ENCODE data around the gene TTLL11. TPM values are rescaled to one million over a fixed set of nuclear protein-coding genes. Genes with fewer than 3 reads are reported as not detected.

Gene TTLL11
- total and polyA plus RNA-seq, 4 donors, result 3.6 to 7.8 (median 5.9) TPM

DNA sequence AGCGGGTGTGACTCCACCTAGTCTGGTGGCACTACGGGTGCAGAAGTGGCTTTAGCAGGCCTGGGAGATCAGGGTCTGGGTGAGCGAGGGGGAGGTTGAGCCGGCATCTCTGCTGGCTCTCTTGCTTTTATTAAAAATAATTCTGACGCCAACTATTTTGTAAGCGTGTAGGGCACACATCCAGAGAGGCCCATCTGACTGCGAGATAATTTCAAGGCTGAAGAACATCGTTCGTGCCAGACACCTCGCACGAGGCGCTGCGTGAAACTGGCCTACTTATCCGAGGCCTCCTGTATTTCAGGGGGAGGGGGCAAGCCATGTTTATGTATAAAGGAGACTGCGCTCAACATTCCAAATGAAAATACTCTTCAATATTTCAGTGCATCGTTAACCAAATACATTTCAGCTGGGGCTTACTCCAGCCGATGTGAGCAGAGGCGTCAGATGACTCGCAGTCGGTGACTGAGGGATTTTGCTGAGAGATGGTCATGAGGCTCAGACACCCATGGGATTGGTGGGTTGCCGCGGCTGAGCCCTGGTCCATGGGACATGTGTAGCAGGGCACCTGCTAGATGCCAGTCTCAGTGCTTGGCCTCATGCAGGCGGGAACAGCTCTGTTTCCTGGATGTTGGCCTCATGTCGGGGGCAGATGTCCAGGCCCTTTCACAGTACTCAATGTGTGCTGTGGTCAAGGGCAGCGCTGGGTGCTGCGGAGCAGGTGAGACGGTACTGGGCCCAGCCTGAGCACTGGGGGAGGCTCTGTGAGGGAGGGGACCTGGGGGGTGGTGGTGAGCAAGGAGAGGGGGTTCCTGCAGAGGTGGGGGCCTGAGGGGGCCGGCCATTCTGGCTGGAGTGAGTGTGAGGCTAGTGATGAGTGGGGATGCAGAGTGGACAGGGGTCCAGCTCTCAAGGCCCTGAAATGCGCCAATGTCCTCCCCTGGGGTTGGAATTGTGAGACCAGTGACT lies 240.2 kb downstream of the TTLL11 start:
- ATAC-seq (ENCODE audit: insufficient read depth, low FRiP score) (no peak), DNase-seq (peak; percentile 84 to 95 (median 91))
- no peak overlapping the region for H3K27ac ChIP-seq (ENCODE audit: low read depth in 1 of 2, low read length in 1 of 2)
- H3K27me3 ChIP-seq (ENCODE audit: control insufficient read depth in 3 of 3, insufficient read depth in 3 of 3, low read length in 2 of 3), result no peaks in the 10 kb centered on the region
- peaks cover 0 to 1% (median 0%) of the 10 kb centered on the region in 4 donors for H3K36me3 ChIP-seq (ENCODE audit: control insufficient read depth in 4 of 4, insufficient read depth in 4 of 4, low read length in 4 of 4)
- H3K4me3 ChIP-seq, result no peak overlapping the region
- TF ChIP-seq, protein P1, sequence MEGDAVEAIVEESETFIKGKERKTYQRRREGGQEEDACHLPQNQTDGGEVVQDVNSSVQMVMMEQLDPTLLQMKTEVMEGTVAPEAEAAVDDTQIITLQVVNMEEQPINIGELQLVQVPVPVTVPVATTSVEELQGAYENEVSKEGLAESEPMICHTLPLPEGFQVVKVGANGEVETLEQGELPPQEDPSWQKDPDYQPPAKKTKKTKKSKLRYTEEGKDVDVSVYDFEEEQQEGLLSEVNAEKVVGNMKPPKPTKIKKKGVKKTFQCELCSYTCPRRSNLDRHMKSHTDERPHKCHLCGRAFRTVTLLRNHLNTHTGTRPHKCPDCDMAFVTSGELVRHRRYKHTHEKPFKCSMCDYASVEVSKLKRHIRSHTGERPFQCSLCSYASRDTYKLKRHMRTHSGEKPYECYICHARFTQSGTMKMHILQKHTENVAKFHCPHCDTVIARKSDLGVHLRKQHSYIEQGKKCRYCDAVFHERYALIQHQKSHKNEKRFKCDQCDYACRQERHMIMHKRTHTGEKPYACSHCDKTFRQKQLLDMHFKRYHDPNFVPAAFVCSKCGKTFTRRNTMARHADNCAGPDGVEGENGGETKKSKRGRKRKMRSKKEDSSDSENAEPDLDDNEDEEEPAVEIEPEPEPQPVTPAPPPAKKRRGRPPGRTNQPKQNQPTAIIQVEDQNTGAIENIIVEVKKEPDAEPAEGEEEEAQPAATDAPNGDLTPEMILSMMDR (IDR thresholded peaks at IDR 0.05; ENCODE audit: control extremely low read depth, extremely low read depth), result no peak
- H3K4me1 ChIP-seq (ENCODE audit: control insufficient read depth in 5 of 5, insufficient read depth in 5 of 5, low read length in 5 of 5), result peaks cover 0 to 35% (median 10%) of the 10 kb centered on the region in 5 donors
- H3K9ac ChIP-seq (ENCODE audit: insufficient read depth in 1 of 2, low read length in 2 of 2), result no peak overlapping the region
- H3K9me3 ChIP-seq (ENCODE audit: control insufficient read depth in 4 of 4, insufficient read depth in 3 of 4, low read length in 3 of 4), result peaks cover 0 to 3% (median 1%) of the 10 kb centered on the region in 4 donors
- 85 to 89% methylated on average over 29 of the region's 29 CpGs for WGBS, 2 donors

DNA sequence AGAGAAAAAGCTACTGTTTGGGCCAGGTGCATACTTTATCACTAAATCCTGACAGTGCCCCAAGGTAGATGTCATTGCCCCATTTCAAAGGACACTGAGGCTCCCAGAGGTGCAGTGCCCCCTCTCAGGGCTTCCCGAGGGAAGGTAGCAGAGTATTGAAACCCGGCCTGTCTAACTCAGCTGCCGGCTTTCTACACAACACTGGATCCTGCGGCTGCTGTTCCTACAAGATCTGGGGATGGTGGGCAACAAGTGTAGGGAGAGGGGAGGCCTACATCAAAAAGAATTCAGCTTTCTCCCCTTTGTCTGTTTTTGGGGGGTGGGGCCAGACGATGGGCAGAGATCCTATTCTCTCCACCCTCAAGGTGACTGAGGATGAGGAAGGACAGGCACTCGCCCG lies 240.9 kb downstream of the TTLL11 start:
- peak overlapping the region in 1 of 2 donors; percentile 16 for H3K27ac ChIP-seq (ENCODE audit: low read depth in 1 of 2, low read length in 1 of 2)

DNA sequence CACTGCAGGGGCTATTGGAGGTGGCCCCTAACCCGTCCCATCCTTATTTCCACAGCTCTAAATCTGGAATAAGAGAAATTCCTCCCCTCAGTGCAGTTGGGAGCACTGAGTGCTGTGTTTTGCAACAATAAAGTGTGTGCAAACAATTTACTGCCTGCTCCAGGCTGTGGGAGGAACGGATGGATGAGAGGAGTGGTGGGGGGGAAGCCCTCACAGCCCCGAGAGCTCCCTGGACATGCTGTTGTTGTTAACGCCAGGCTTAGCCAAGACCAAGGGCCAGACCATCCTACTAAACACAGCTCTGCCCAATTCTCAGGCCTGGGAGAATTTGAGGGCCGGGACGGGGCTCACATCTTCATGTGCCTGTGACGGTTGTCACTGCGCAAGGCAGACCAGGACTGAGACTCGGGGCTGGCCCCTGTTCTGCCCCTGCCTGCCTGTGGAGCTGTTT lies 241.4 kb downstream of the TTLL11 start:
- Histone ChIP-seq H3K4me3 (no peak overlapping the region), H3K4me1 (ENCODE audit: control insufficient read depth in 5 of 5, insufficient read depth in 5 of 5, low read length in 5 of 5) (peaks cover 0 to 31% (median 10%) of the 10 kb centered on the region in 5 donors), H3K36me3 (ENCODE audit: control insufficient read depth in 4 of 4, insufficient read depth in 4 of 4, low read length in 4 of 4) (peaks cover 0 to 1% (median 0%) of the 10 kb centered on the region in 4 donors), H3K27ac (ENCODE audit: low read depth in 1 of 2, low read length in 1 of 2) (peak overlapping the region in 1 of 2 donors; percentile 16), H3K9ac (ENCODE audit: insufficient read depth in 1 of 2, low read length in 2 of 2) (no peak overlapping the region), H3K9me3 (ENCODE audit: control insufficient read depth in 4 of 4, insufficient read depth in 3 of 4, low read length in 3 of 4) (peaks cover 0 to 3% (median 1%) of the 10 kb centered on the region in 4 donors), H3K27me3 (ENCODE audit: control insufficient read depth in 3 of 3, insufficient read depth in 3 of 3, low read length in 2 of 3) (no peaks in the 10 kb centered on the region)
- ATAC-seq (ENCODE audit: insufficient read depth, low FRiP score) (peak; percentile 31), DNase-seq (peak; percentile 50 to 80 (median 58))
- WGBS, 2 donors, result 74 to 75% methylated on average over 9 of the region's 9 CpGs
- TF ChIP-seq, protein P1 (IDR thresholded peaks at IDR 0.05; ENCODE audit: control extremely low read depth, extremely low read depth), result no peak

More for the DNA sequence above, 240.9 kb downstream of the TTLL11 start:
- Histone ChIP-seq H3K9ac (ENCODE audit: insufficient read depth in 1 of 2, low read length in 2 of 2) (no peak overlapping the region), H3K36me3 (ENCODE audit: control insufficient read depth in 4 of 4, insufficient read depth in 4 of 4, low read length in 4 of 4) (peaks cover 0 to 1% (median 0%) of the 10 kb centered on the region in 4 donors), H3K4me1 (ENCODE audit: control insufficient read depth in 5 of 5, insufficient read depth in 5 of 5, low read length in 5 of 5) (peaks cover 0 to 31% (median 10%) of the 10 kb centered on the region in 5 donors), H3K27me3 (ENCODE audit: control insufficient read depth in 3 of 3, insufficient read depth in 3 of 3, low read length in 2 of 3) (no peaks in the 10 kb centered on the region), H3K9me3 (ENCODE audit: control insufficient read depth in 4 of 4, insufficient read depth in 3 of 4, low read length in 3 of 4) (peaks cover 0 to 3% (median 1%) of the 10 kb centered on the region in 4 donors), H3K4me3 (no peak overlapping the region)
- ATAC-seq (ENCODE audit: insufficient read depth, low FRiP score) (no peak), DNase-seq (no peak)
- TF ChIP-seq, protein P1 (IDR thresholded peaks at IDR 0.05; ENCODE audit: control extremely low read depth, extremely low read depth), result no peak
- WGBS, 2 donors, result 93 to 96% methylated on average over 7 of the region's 7 CpGs
